NCI-H146 (cell line): ENCODE data around the gene PGBD5.

Experiments used
- DNase-seq: peaks from one replicate; lab custom pipeline; 2025; lab: John Stamatoyannopoulos, UW

The PGBD5 gene

GRCh38 chr1:230301322-230301721 lies 124.8 kb downstream of the PGBD5 start:
- no peak for DNase-seq

GRCh38 chr1:230300322-230301301 lies 125.5 kb downstream of the PGBD5 start:
- no peak for DNase-seq

DNA sequence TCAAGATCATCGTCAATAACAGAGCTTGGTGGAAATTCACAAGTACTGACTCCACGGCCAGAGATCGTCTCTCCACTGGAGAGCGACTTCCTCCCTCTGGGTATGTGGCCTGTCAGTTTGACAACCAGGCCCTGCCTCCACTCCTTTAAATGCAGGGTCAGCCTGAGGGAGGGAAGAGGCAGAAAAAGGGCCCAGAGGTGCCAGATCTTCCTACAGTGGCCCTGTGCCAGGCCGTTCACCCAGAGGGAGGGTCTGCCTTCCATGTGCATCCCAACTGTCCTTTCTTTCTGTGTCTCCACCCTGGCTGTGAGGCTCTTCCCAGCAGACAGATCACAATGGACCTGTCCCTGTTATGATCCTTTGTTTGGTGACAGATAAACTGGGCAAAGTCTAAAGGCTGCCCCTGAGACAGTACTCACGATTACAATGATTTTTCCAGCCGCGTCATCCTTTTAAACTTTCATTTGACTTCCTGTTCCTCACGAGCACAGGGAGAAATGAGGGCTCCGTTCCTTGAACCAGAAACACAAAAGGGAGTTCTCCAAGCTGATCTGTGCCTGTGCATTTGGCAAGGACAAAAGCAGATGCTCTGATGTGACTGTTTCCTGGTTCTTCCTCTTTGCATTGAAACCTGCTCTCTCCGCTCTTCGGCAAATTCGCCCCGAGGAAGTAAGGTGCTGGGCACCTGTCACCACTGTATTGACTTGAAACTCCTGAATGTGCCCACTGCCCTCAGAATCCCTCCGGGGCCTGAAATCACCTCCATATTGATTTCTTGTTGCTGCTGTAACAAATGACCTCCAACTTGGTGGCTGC lies 126.7 kb downstream of the PGBD5 start:
- DNase-seq: peak; percentile 60

GRCh38 chr1:230295367-230295766 lies 130.8 kb downstream of the PGBD5 start:
- DNase-seq: no peak

DNA sequence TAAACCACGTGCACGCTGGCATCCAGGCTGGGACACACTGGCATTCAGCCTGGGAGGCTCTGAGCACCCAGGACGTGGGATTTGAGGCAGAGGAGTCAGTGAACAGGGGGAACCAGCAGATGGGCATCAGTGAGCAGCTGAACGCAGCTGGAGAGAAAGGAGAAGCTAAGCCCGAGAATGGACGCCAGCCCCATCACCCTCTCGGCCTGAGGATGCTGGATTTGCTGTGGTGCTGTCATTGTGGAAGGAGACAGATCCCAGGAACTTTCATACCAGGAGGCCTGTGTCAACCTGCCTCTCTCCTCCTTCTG lies 132.8 kb downstream of the PGBD5 start:
- no peak for DNase-seq

GRCh38 chr1:230292689-230293389 lies 133.3 kb downstream of the PGBD5 start:
- peak; percentile 98 for DNase-seq

GRCh38 chr1:230291731-230292620 lies 134.2 kb downstream of the PGBD5 start:
- DNase-seq: peak; percentile 46

DNA sequence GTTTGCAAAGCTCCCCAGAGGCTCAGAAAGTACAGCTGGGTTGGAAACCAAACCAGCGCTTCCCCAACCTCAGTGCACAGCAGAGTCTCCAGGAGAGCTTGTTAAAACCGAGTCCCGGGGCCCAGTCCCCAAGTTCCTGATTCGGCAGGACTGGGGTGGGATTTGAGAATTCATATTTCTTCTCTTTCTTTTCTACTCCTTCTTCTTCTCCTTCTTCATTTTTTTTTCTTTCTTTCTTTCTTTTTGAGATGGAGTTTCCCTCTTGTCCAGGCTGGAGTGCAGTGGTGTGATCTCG lies 136.8 kb downstream of the PGBD5 start:
- no peak for DNase-seq

GRCh38 chr1:230288641-230289349 lies 137.3 kb downstream of the PGBD5 start:
- no peak for DNase-seq

DNA sequence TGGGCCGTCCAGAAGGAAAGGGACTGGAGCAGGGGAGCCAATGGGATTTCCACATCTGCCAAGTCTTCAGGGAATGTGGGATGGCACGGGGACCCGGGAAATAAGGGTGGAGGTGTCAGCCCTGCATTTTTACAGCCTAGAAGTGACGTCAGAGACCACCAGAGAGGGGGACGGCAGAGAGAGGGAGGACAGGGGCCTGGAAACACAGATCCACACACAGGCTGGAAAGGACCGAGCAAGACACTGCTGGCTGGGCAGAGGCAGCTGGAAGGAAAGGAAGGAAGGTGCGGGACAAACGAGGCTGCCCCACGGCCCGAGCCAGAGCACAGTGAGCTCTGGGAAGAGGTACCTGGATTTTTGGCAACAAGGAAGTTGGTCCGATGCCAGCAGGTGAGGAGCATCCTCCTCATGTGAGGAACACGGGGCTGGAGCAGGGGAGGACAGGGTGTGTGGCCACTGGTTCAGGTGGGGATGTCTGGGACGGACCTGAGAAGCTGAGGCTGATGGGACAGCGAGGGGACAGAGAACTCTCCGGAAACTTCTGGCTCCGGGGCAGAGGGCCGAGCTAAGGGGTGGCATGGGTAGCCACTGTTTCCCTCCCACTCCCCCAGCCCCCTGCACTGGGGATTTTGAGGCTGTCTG lies 138.3 kb downstream of the PGBD5 start:
- no peak for DNase-seq

GRCh38 chr1:230286890-230287269 lies 139.3 kb downstream of the PGBD5 start:
- no peak for DNase-seq

DNA sequence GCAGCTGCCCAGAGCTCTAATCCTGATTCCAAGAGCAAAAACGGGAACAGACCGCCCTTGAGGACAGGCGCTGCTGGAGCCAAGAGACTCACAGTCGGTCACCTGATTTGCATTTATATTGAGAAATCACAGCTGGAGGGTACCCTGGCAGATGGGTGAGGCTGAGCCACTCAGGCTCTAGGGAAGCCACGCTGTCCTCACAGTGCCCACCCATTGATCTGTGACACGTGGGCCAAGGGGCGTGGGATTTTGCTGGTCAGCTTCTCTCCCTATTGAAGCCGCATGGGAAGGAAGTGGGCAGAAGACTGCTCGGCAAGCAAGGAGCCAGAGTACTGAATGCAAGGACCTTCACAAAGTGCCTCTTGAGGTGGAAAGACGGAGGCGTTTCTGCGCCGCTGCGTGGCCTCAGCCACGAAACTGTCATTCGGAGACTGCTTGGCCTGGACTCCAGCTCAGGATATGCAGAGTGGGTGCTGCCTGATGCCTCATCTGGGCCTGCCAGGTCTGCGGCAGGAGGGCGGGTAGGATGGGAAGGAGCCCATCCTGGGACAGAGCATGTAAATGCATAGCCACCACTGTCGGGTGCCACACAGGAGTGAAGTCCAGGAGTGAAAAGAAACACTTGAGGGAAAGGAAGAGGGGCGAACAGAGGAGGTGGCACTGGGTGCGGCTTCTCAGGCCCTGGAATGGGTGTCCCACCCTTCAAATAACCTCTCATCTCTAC lies 139.8 kb downstream of the PGBD5 start:
- DNase-seq: no peak

DNA sequence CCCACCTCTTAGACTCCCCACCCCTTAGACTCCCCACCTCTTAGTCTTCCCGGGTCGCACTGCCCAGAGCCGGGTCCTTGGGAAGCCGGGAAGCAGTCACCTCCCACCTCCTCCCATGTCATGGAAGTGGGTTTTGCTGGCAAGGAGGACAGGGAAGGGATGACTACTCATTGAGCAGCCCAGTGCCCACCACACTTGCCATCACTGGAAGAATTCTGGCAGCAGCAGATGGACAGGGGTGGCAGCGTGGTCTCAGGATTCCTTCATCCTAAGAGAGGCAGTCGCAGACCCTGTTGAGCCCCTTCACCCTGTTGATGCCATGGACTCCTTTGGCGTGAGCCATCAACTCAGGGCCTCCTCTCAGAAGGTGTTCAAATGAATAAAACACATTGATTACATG lies 140.8 kb downstream of the PGBD5 start:
- no peak for DNase-seq

- no peak for DNase-seq
Measured at GRCh38 chr1:230284891-230285290, 141.2 kb downstream of the PGBD5 start.

DNA sequence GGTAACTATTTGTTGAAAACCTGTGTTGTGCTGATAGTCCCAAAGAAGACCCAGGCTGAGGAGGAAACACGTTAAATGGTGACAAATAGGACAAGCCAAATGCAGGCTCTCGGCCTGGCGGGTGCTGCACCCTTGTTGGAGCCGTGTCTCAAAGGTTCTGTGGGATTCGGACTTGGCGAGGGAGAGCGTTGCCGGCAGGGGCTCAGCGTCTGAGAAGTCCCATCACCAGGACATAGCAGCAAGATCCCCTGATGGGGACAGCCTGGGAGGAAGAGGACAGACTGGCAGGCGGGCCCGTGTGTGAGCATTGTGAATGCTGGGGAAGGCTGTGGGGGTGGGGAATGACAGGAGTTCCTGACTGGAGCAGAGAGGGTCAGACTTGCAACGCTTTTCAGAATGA lies 142.5 kb downstream of the PGBD5 start:
- no peak for DNase-seq

DNA sequence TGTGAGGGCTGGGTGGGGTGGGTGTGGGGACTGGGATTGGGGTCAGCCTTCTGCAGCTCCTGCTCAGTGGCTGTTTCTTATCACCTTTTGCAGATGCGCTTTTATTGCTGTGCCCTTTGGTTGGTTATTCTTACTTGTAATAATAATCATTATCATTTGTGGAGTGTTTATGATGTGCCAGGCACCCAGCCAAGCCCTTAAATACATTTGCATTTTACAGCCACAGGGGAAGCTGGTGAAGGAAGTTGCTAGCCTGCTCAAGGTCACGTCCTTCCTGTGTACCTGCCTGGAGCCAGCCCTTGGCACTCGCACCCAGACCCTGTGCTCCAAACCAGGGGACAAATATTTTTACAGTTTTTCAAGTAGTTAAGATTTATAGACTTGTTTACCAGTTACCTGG lies 144.0 kb downstream of the PGBD5 start:
- DNase-seq: no peak

DNA sequence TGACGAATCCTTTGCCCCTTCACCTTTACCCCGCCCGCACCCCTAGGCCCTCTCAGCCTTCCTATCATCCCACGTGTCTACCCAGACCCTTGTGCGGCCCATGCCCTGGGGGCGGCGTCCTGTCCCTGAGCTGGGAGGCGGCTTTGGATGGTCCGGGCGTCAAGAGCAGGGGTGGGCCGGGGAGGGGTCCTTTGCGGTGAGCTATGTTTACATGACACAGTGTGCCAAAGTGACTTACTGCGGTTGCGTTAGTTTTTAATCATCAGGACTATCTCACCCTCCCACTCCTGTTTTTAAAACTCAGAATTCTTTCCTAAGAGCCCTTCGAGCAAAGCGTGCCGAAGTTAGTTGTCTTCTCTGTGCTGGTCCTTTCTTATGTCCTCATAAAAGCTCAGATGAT lies 144.6 kb downstream of the PGBD5 start:
- no peak for DNase-seq

DNA sequence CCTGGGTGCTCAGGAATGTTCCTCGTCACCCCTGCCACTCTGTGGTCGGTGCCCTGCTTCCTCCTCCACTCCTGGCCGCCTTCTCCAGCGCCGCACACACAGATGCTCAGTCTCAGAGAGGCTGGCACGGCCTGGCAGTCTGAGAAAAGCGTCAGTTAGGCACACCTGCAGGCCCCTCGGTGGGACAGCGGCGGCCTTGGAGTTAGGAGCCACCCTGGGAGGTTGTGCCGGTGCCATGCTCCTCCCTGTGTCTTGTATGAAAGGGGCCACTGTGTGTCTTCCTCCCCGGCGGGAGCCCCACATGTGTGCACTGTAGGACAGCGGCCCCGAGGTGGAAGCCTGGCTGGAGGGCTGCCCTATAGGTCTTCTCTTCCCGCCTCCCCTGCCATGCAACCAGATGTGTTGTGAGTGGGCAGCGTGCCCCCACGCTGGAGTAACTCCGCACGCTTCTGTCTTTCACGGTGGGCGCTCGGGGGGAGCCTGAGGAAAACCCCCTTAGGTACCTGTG lies 145.2 kb downstream of the PGBD5 start:
- DNase-seq: no peak

GRCh38 chr1:230280054-230280795 lies 145.9 kb downstream of the PGBD5 start:
- DNase-seq: no peak
